Esophagus muscularis mucosa (tissue), 3 donors: Measurements from ENCODE around the gene YARS1.

ENCODE experiments used
- POLR2AphosphoS5 ChIP-seq, 2 donors: sonication (generic); formaldehyde crosslinking; IDR thresholded peaks; one replicate each; pipeline ENCODE4 v1.6.1; 2017; ENCODE audit warnings: antibody characterized with exemption in 2 of 2
- TF ChIP-seq, protein P1 (sequence below), 3 experiments: fragments of 200-600 bp in 2 of 3; fragments of 450-650 bp in 1 of 3; sonication (generic) in 2 of 3; IDR thresholded peaks; one replicate each; pipeline ENCODE4 v1.5.1; 2017 to 2019; ENCODE audit warnings: antibody characterized with exemption in 3 of 3, mild to moderate bottlenecking in 2 of 3, moderate library complexity in 1 of 3

DNA sequence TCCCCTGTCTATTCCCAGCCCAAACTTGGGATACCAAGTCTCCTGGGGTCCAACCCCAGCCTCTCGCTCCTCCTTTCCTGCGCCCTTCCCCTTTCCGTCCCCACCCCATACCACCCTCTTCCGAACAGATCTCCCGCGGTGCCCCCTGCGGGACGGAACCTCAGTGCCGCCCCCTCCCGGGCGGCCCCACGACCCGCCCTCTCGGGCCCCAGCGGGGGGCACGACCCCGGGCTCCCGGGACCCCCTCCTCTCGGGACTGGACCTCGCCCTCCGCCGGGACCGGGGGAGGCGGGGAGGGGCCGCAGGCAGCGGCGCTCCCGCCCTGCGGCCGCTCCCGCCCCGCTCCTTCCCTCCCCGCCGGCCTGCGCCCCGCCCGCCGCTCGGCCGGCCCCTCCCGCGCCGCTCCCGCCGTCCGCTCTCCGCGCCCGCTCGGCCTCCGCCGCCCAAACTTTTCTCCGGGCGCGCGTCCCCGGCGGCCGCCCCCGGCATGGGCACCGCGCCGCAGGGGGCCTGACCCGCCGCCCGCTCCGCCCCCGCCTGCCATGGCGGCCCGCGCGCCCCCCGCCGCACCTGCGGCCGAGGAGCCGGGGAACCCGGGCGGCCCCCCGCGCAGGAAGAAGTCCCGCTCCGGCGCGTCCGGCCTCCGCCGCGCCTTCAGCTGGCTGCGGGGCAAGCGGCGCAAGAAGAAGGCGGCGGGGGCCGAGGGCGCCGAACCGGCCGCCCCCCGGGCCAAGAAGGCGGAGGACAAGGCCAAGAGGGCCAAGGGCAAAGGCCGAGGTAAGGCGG is 75.6 kb downstream of the YARS1 start:
- TF ChIP-seq, protein P1, sequence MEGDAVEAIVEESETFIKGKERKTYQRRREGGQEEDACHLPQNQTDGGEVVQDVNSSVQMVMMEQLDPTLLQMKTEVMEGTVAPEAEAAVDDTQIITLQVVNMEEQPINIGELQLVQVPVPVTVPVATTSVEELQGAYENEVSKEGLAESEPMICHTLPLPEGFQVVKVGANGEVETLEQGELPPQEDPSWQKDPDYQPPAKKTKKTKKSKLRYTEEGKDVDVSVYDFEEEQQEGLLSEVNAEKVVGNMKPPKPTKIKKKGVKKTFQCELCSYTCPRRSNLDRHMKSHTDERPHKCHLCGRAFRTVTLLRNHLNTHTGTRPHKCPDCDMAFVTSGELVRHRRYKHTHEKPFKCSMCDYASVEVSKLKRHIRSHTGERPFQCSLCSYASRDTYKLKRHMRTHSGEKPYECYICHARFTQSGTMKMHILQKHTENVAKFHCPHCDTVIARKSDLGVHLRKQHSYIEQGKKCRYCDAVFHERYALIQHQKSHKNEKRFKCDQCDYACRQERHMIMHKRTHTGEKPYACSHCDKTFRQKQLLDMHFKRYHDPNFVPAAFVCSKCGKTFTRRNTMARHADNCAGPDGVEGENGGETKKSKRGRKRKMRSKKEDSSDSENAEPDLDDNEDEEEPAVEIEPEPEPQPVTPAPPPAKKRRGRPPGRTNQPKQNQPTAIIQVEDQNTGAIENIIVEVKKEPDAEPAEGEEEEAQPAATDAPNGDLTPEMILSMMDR (IDR thresholded peaks at IDR 0.05): peak; percentile 43 to 50 (median 49)
- no peak for TF ChIP-seq POLR2AphosphoS5 (IDR thresholded peaks at IDR 0.05)
